NCI-H146 treated with DMSO at 0.1 percent for 48 hours (cell line): ENCODE data around the gene STX5.

Experiments used
- DNase-seq: peaks from one replicate; lab custom pipeline; 2025; ENCODE audit not compliant: unreplicated experiment; lab: John Stamatoyannopoulos, UW

STX5 gene

GRCh38 chr11:62854013-62854824 is 22.4 kb upstream of the STX5 start:
- DNase-seq = no peak

DNA sequence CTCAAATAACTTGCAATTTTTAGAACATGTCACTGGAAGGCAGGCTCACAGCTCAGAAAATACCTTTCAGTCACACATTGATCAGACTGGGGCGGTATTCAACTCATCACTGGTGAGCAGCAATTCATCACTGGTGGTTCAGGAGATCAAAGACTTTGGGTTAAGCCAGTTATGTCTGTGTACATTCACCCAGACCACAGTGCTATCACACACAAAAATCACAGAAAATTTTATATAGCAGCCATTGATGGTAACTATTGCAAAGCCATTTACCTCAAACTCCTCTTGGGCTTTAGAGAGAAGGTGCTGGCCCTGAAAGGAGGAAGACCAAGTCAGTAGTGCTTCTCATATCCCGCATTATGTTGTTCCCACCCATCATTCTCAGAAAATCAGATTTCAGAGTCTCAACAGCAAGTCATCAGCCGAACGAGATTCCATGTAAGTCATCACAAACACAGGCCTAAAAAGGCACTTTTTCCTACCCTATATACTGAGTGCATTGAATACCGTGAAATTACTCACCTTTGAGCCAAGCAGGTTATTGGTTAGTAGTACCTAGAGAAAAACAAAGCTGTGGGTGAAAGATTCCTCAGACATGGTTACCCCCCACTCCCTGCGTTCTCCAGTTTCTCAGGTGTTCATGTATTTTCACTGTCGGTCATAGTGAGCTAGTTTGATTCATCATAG is 21.6 kb upstream of the STX5 start:
- DNase-seq = no peak

DNA sequence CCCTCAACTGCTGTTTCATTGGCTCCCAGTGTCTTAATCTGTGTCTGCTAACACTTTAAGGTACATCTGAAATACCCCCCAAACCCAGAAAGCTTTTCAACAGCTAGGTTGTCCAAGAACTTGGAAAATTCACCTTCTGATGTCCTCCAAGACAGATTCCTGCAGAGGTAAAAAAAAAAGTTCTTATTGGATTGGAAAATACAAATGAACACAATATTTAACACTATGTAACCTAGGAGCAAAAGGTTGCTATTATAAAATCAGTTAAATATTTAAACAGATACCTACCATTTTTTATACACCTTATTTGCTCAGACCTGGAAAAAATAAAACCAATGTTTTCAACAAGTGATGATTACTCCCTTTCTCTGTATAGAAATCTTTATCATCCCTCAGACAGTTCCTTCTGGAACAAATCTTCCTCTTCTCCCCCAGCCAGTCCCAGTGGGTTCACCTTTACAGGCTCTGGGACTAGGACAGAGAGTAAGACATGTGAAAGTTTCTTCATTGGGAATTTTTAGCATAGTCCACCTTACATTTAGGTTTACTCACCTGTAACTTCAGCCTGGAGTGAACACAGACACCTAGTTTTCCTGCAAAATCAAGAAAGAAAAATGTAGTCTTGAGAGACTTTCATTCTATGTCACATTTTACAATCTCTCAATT is 20.8 kb upstream of the STX5 start:
- no peak for DNase-seq

DNA sequence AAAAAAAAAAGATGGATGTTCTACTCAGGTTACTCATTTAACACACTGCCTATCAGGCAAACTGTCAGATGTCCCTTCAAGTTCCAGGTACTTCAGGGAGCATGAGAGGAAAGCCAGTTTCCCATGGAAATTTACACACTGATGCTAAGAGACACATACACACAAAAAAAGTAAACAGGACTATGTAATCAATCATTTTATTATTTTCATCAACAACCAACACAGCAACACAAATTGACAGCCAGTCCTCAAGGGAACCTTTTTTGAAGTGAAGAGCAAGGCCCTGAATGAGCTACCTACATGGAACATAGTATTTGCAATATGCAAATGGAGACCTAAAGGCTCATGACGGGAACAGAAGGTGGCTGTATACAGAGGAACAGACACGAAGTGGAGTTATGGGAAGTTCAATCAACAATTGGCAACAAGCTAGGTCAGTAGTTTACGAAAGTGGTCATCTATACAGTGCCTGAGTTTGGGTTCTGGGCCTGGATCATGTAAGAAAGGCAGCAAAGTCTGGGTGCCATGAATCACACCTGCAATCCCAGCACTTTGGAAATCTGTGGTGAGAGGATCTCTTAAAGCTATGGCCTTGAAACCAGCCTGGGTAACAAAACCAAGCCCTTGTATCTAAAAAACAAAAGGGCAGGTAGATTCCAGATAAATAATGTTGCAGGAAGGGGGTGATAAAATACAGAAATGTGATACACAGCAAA is 20.1 kb upstream of the STX5 start:
- DNase-seq = no peak

GRCh38 chr11:62850911-62851806 is 19.3 kb upstream of the STX5 start:
- DNase-seq = no peak

DNA sequence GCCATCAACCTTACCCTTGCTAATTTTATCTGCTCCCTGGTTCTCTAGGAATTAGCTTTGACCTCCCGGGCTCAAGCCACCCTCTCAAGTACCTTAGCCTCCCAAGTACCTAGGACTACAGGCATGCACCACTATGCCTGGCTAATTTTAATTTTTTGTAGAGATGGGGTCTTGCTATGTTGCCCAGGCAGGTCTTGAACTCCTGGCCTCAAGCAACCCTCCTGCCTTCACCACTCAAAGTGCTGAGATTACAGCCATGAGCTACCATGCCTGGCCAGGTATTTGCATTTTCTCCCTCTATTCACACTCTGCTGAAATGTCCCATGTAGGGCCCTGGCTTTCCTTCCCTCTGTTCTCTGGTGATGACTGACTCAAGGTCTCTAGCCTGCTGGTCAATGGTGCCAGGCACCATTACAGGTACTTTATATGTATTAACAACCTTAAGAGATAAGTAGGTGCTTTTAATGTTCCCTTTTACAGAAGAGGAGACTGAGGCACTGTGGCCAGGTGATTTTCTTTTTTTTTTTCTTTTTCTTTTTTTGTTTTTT is 16.0 kb upstream of the STX5 start:
- DNase-seq = no peak

DNA sequence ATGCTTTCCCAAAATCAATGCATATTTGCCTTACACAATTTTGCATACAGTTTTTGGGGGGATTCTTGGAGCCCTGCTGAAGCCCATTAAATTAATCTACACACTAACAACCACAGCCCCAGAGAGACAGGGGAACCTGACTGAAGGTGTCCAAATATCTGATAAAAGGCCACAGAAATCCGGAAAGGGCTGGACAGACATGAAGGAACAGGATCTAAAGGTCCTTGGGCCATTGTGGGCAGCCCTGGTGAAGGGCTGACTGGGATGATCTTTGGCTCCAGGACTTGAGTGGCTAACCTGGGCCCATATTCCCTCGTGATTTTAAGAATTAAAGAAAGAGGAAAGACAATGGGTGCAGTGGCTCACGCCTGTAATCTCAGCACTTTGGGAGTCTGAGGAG is 14.3 kb upstream of the STX5 start:
- no peak for DNase-seq

DNA sequence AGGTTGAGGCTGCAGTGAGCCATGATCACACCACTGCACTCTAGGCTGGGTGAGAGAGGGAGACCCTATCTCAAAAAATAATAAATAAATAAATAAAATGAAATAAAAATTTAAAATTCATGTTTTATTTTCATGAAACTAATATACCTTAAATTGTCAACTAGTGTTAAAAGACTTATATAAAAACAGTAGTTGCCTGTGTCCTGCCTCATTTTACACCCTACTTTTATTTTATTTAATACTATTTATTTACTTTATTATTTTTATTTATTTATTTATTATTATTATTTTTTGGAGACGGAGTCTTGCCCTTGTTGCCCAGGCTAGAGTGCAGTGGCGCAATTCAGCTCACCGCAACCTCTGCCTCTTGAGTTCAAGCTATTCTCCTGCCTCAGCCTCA is 12.3 kb upstream of the STX5 start:
- DNase-seq = no peak

DNA sequence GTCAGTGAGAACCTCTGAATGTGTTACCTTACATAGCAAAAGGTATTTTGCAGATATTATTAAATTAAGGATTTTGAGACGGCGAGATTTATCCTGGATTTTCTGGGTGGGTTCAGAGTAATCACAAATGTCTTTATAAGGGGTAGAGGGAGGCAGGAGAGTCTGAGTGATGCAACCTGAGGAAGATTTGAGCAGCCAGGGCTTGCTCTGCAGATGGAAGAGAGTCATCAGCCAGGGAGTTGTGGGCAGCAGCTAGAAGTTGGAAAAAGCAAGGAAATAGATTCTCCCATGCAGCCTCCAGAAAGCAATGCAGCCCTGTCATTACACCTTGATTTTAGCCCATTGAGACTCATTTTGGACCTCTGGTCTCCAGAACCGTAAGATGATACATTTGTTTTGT is 11.6 kb upstream of the STX5 start:
- DNase-seq = no peak

GRCh38 chr11:62842891-62843290 is 11.0 kb upstream of the STX5 start:
- DNase-seq = peak; percentile 69

GRCh38 chr11:62842171-62842741 is 10.4 kb upstream of the STX5 start:
- DNase-seq = peak; percentile 69

DNA sequence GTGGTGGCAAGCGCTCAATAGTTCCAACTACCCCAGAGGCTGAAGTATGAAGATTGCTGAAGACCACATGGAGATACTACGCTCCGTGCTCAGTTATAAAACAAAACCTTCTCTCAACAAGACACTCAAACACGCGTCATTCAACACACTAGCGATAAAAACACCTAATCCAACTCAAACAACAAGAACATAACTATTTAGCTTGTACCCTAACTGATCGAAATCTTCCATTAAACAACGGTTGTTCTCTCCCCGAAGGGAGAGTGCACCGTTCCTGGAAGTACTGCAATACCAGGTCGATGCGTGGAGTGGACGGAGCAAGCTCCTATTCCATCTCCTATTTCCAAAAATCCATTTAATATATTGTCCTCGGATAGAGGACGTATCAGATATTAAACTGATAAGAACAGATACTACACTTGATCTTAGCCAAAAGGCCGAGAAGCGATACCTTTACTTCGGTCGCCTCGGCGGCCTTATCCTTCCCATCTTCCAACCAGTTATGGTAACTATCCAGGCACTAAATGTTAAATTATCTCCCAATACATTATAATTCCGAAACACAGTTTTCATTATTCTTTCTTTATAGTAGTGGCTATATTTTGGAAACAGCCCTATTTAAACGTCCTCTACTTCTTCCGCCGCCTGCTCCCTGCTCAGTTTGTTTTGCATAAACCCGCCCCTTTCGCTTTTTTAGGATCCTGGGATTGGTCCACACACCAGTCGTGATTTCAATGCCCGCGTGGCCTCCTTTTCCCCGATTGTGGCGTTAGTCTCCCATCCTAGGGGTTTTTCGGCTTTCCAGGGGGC is 9.7 kb upstream of the STX5 start:
- peak; percentile 99 for DNase-seq

GRCh38 chr11:62840721-62841360 is 9.0 kb upstream of the STX5 start:
- peak; percentile 62 for DNase-seq

DNA sequence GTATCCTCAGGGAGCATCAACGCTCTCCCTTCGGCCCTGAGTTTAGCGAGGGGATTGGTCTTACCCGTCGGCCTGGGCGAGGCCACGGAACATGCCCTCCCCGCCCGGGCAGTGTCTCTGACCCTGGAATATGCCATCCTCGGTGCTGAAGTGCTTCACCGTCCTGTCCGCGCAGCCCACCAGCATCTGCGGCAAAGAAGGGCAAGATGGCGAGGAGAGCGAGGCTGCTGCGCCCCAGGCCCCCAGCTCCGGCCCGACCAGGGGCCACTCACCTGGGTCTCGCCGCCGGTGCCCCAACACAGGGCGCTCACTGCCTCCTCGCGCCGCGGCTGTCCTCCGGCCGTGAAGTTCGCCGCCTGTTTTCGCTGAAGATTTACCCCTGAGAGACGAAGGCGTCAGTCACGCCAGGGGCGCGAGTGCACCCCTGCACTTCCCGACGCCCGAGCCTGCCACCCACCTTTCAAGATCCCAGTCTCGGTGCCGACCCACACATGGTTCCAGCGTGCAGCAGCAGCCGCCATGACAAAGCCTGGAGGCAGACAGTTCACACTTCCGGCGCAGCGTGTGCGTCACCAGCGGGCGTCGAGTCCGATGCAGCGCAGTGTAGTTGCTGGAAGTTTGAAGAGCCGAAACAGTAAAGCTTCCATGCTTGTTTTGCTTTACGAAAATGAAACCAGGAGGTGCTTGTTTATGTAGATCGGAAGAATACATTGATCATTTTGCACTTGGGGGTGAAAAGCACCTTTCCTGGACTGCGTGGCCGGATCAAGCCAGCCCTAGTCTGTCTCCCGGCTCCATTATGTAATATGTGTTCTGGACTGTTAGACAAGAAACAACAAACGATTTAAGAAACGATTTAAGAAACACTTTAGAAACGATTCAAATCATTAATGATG is 7.4 kb upstream of the STX5 start, which contains the start of gene WDR74:
TSS of gene WDR74 (minus strand) at position 541 of the 896 bp plus-strand sequence. CDS start at position 521, 20 bp downstream.
- peak; percentile 64 for DNase-seq

GRCh38 chr11:62835336-62835735 is 3.5 kb upstream of the STX5 start:
- DNase-seq = no peak

DNA sequence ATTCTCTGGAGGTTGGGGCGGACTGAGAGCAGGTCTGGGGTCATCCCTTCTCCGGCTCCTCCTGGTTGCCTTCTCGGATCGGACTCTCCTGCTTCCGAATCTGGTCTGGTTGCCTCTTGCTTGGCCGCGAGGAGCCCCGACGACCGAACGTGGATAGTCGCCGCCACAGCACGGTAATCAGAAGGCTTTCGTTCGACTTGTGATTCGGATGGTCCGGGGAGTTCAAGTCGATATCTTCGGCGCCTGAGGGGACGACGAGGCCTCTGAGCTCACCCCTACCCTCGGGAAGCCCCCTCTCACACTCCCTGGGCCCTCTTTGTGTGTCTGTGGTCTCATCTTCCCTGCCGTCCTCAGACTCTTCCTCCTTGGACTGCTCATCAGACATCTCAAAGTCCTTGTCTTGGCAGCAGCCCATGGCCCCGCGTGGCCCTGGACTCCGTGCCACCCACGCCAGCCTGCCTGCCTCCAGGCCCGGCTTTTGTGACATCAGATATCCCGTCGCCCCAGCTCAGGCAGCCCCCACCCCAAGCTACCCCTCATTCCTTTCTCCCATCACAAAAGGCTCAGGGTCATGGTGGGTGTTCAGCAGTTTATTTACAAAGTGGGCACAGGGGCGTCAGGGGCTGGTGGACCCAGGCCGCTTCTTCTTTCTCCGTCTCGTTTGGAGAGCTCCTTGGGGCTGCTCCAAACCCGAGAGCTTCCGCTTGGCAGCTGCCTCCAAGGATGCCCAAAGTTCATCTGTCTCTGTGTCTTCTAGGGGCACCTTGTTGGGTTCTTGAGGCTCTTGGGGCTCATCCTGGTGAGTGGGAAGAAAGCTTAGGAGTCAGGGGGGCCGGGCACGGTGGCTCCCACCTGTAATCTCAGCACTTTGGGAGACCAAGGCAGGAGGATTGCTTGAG is 734 bp upstream of the STX5 start, which contains the start of gene TEX54:
TSS of gene TEX54 (minus strand) at position 506 of the 899 bp plus-strand sequence.
- DNase-seq = no peak
